Astrocyte (in vitro differentiated cells and primary cell): ENCODE data around the gene YES1.

ENCODE experiments used
- EZH2 ChIP-seq: IDR thresholded peaks from 2 replicates; pipeline ENCODE4 v1.6.1; 2012; ENCODE audit warnings: mild to moderate bottlenecking, low read length, inconsistent platforms; ENCODE audit not compliant: insufficient read depth
- TF ChIP-seq, protein P1 (sequence below): IDR thresholded peaks from 2 replicates; pipeline ENCODE4 v1.5.1; 2011; ENCODE audit warnings: low read depth, mild to moderate bottlenecking, inconsistent platforms, low read length, moderate library complexity; ENCODE audit not compliant: insufficient read depth

- TF ChIP-seq, protein P1, sequence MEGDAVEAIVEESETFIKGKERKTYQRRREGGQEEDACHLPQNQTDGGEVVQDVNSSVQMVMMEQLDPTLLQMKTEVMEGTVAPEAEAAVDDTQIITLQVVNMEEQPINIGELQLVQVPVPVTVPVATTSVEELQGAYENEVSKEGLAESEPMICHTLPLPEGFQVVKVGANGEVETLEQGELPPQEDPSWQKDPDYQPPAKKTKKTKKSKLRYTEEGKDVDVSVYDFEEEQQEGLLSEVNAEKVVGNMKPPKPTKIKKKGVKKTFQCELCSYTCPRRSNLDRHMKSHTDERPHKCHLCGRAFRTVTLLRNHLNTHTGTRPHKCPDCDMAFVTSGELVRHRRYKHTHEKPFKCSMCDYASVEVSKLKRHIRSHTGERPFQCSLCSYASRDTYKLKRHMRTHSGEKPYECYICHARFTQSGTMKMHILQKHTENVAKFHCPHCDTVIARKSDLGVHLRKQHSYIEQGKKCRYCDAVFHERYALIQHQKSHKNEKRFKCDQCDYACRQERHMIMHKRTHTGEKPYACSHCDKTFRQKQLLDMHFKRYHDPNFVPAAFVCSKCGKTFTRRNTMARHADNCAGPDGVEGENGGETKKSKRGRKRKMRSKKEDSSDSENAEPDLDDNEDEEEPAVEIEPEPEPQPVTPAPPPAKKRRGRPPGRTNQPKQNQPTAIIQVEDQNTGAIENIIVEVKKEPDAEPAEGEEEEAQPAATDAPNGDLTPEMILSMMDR, result no peak
- TF ChIP-seq EZH2, result no peak
Measured at GRCh38 chr18:809985-810642, 1.9 kb downstream of the YES1 start.
